ENCODE measurements around the gene NASP.

Gene NASP

DNA sequence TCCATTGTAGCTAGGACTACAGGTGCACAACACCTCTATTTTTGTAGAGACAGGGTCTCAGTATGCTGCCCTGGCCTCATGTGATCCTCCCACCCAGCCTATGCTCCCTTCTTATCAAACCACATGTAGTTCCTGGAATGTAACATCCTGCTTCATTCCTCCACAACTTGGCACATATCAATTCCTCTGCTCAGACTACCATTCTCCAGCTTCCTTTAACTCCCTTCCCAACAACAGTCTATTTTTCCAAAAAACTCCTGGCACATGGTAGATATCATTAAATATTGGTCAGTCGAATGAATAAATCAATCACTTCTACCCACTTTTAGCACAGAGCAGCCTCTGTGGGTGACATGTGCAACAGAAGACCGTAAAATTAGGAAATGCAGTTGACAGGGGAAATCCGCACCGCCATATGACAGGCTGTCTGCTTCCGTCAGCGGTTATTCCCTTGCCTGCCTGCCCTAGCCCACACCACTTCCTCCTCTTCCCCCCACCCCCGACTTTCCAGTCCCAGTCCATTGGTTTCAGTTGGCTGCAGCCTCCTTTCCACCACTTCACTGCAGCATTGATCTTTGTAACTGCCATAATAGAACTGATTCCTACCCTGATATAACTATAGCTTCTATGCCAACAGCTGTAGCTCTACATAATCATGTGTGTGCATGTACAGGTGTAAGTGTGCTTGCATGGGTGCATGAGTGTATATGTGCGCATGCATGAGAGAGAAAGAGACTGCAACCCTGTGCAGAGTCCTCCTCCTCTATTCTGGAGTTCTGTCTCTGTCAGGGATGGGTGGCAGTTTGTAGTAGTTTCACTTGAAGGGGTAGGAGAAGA, 40.0 kb upstream of the NASP start:
- TF ChIP-seq, protein P1, sequence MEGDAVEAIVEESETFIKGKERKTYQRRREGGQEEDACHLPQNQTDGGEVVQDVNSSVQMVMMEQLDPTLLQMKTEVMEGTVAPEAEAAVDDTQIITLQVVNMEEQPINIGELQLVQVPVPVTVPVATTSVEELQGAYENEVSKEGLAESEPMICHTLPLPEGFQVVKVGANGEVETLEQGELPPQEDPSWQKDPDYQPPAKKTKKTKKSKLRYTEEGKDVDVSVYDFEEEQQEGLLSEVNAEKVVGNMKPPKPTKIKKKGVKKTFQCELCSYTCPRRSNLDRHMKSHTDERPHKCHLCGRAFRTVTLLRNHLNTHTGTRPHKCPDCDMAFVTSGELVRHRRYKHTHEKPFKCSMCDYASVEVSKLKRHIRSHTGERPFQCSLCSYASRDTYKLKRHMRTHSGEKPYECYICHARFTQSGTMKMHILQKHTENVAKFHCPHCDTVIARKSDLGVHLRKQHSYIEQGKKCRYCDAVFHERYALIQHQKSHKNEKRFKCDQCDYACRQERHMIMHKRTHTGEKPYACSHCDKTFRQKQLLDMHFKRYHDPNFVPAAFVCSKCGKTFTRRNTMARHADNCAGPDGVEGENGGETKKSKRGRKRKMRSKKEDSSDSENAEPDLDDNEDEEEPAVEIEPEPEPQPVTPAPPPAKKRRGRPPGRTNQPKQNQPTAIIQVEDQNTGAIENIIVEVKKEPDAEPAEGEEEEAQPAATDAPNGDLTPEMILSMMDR (IDR thresholded peaks at IDR 0.05; ENCODE audit: extremely low read depth, insufficient read depth, missing control alignments): no peak
- in situ Hi-C loops (cut with MboI; ENCODE audit: low pct_unique_long_range_greater_than_20kb, low sequenced_read_pairs, unreplicated experiment): no loop called here
- DNase-seq (ENCODE audit: low spot score): peak; percentile 55

DNA sequence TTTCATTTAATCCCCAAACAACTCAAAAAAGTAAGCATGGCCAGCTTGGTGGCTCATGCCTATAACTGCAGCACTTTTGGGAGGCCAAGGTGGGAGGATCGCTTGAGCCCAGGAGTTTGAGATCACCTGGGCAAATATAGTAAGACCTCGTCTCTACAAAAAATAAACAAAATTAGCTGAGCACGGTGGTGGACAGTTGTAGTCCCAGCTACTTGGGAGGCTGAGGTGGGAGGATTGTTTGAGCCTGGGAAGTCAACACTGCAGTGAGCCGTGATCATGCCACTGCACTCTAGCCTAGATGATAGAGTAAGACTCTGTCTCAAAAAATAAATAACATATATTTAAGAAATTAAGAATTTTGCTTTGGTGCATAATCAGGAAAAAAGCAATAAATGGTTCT, 39.3 kb upstream of the NASP start:
- in situ Hi-C loops (cut with MboI; ENCODE audit: low pct_unique_long_range_greater_than_20kb, low sequenced_read_pairs, unreplicated experiment): no loop called here
- TF ChIP-seq, protein P1 (IDR thresholded peaks at IDR 0.05; ENCODE audit: extremely low read depth, insufficient read depth, missing control alignments): no peak
- DNase-seq (ENCODE audit: low spot score): no peak

GRCh38 chr1:45545019-45545493, 38.8 kb upstream of the NASP start:
- DNase-seq (ENCODE audit: low spot score): peak; percentile 55
- TF ChIP-seq, protein P1 (IDR thresholded peaks at IDR 0.05; ENCODE audit: extremely low read depth, insufficient read depth, missing control alignments): no peak
- in situ Hi-C loops (cut with MboI; ENCODE audit: low pct_unique_long_range_greater_than_20kb, low sequenced_read_pairs, unreplicated experiment): no loop called here

DNA sequence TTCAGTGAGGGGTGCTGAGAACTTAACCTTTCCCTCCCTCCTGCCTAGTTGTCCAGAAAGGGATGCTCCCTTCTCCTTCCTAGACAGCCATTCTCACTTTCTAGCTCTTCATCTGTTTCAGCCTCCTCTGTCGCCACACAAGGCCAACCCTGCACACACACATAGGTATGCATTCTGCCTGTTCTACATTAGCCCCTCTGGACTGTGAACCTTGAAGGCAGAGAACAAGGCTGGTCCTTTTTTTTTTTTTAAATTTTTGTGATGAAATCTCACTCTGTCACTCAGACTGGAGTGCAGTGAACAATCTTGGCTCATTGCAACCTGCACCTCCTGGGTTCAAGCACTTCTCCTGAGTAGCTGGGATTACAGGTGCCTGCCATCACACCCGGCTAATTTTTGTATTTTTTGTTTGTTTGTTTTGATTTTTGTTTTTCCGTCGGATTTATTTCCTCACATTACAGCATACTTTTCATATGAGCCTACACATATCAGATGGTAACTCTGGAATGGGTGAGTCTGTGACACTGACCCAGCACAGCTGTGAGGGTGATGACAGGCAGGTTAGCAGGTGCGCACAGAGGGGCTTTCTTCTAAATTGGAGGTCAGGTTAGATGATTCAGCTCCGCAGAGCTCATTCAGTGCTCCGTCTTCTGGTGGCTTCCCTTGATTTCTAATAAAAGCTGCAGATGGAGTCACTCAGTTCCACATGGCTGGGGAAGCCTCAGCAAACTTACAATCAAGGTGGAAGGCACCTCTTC, 38.1 kb upstream of the NASP start:
- no peak for DNase-seq (ENCODE audit: low spot score)
- TF ChIP-seq, protein P1 (IDR thresholded peaks at IDR 0.05; ENCODE audit: extremely low read depth, insufficient read depth, missing control alignments): no peak
- in situ Hi-C loops (cut with MboI; ENCODE audit: low pct_unique_long_range_greater_than_20kb, low sequenced_read_pairs, unreplicated experiment): no loop called here

GRCh38 chr1:45550401-45551351, 33.2 kb upstream of the NASP start, which contains the start of gene AKR1A1:
TSS of gene AKR1A1 (plus strand) at chr1:45550826. CDS start at chr1:45561795, 10,969 bp downstream.
- TF ChIP-seq, protein P1 (IDR thresholded peaks at IDR 0.05; ENCODE audit: extremely low read depth, insufficient read depth, missing control alignments): no peak
- DNase-seq (ENCODE audit: low spot score): peak; percentile 88
- in situ Hi-C loops (cut with MboI; ENCODE audit: low pct_unique_long_range_greater_than_20kb, low sequenced_read_pairs, unreplicated experiment): no loop called here

DNA sequence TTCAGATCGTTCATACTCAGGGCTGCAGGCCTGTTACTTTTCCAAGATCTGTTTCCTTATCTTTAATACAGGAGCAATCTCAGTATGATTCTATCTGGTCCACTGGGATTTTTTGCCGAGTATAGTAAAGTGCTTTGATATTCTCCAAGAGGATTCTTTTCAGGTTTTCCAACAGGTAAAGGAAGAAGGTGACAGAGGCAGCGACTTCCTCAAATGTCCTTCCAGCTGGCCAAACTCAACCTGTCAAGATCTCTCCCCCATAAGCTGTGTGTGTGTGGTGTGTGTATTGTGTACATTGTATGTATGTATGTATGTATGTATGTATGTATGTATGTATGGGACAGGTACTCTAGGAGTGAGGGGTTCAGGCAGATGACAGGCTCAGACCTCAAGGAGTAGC, 32.2 kb upstream of the NASP start:
- in situ Hi-C loops (cut with MboI; ENCODE audit: low pct_unique_long_range_greater_than_20kb, low sequenced_read_pairs, unreplicated experiment): no loop called here
- TF ChIP-seq, protein P1 (IDR thresholded peaks at IDR 0.05; ENCODE audit: extremely low read depth, insufficient read depth, missing control alignments): no peak
- DNase-seq (ENCODE audit: low spot score): no peak

All from GM13977 (cell line).